Panc1 (cell line): ENCODE data around the gene AATK.

Experiments used
- CTCF ChIP-seq: fragments of 450-650 bp; IDR thresholded peaks from 2 replicates; pipeline ENCODE4 v1.5.1; 2017; ENCODE audit warnings: mild to moderate bottlenecking
- POLR2AphosphoS5 ChIP-seq: IDR thresholded peaks from 2 replicates; pipeline ENCODE4 v1.6.1; 2012; ENCODE audit warnings: mild to moderate bottlenecking, low read depth, low read length, moderate library complexity
- REST ChIP-seq, 2 experiments: IDR thresholded peaks; 2 replicates each; pipeline ENCODE4 v1.6.1; 2011 to 2012; ENCODE audit warnings: low read depth in 2 of 2, control low read depth in 1 of 2, low read length in 1 of 2, mild to moderate bottlenecking in 1 of 2, moderate library complexity in 1 of 2; ENCODE audit not compliant: insufficient read depth in 1 of 2
- SIN3A ChIP-seq: IDR thresholded peaks from 2 replicates; pipeline ENCODE4 v1.6.1; 2012; ENCODE audit warnings: low read depth, mild to moderate bottlenecking, low read length, moderate library complexity, borderline replicate concordance; ENCODE audit not compliant: insufficient read depth

- TF ChIP-seq CTCF = peak; percentile 94
- peak; percentile 32; the same call in 1 of the 2 replicates for TF ChIP-seq POLR2AphosphoS5
- TF ChIP-seq REST (IDR thresholded peaks at IDR 0.05; ENCODE audit: insufficient read depth in 1 of 2, low read depth in 2 of 2, low read length in 1 of 2) = 0 out of 4 replicates have a peak, but pooled peaks of 1 of the 2 experiments have one; percentile 8
- no peak for TF ChIP-seq SIN3A
These were observed 68.7 kb downstream of the AATK start for GRCh38 chr17:81097134-81097942.
